Measurements from ENCODE around the gene PHOSPHO1.
"Not testable (repeated sequence)": the region's sequence is repeated elsewhere in the genome, so short reads cannot be mapped to it uniquely, and the experiment has no call there.

PHOSPHO1 gene

GRCh38 chr17:49230636-49231562 lies at the start of gene PHOSPHO1:
Gene PHOSPHO1, minus strand, starts transcription at chr17:49230787. Its CDS starts 4,096 bp downstream, at chr17:49226691.
- peak; percentile 48 to 58 for DNase-seq (ENCODE audit: low read depth in 2 of 2)

- no peak for DNase-seq (ENCODE audit: low read depth in 2 of 2)
Measured at GRCh38 chr17:49280061-49280460, 49.5 kb upstream of the PHOSPHO1 start.

GRCh38 chr17:49279263-49280015 lies 48.9 kb upstream of the PHOSPHO1 start:
- not testable (repeated sequence) for DNase-seq (ENCODE audit: low read depth in 2 of 2)

- no peak for DNase-seq (ENCODE audit: low read depth in 2 of 2)
Measured at GRCh38 chr17:49278076-49278475, 47.5 kb upstream of the PHOSPHO1 start.

- no peak for DNase-seq (ENCODE audit: low read depth in 2 of 2)
Measured at GRCh38 chr17:49277638-49278037, 47.1 kb upstream of the PHOSPHO1 start.

- DNase-seq (ENCODE audit: low read depth in 2 of 2) = not testable (repeated sequence)
Measured at GRCh38 chr17:49275981-49276380, 45.4 kb upstream of the PHOSPHO1 start.

- no peak for DNase-seq (ENCODE audit: low read depth in 2 of 2)
Measured at GRCh38 chr17:49269356-49269755, 38.8 kb upstream of the PHOSPHO1 start.

- no peak for DNase-seq (ENCODE audit: low read depth in 2 of 2)
Measured at GRCh38 chr17:49267912-49268311, 37.3 kb upstream of the PHOSPHO1 start.

- no peak for DNase-seq (ENCODE audit: low read depth in 2 of 2)
Measured at GRCh38 chr17:49266233-49266632, 35.6 kb upstream of the PHOSPHO1 start.

GRCh38 chr17:49261540-49261939 lies 31.0 kb upstream of the PHOSPHO1 start:
- not testable (repeated sequence) for DNase-seq (ENCODE audit: low read depth in 2 of 2)

GRCh38 chr17:49260817-49261291 lies 30.3 kb upstream of the PHOSPHO1 start:
- DNase-seq (ENCODE audit: low read depth in 2 of 2) = peak; percentile 43 to 47

GRCh38 chr17:49260011-49260816 lies 29.6 kb upstream of the PHOSPHO1 start:
- peak; percentile 17 to 18 for DNase-seq (ENCODE audit: low read depth in 2 of 2)

GRCh38 chr17:49259663-49260010 lies 29.1 kb upstream of the PHOSPHO1 start:
- no peak for DNase-seq (ENCODE audit: low read depth in 2 of 2)

GRCh38 chr17:49258394-49258793 lies 27.8 kb upstream of the PHOSPHO1 start:
- DNase-seq (ENCODE audit: low read depth in 2 of 2) = no peak

- DNase-seq (ENCODE audit: low read depth in 2 of 2) = no peak
Measured at GRCh38 chr17:49255125-49255524, 24.5 kb upstream of the PHOSPHO1 start.

- no peak for DNase-seq (ENCODE audit: low read depth in 2 of 2)
Measured at GRCh38 chr17:49254066-49254465, 23.5 kb upstream of the PHOSPHO1 start.

- DNase-seq (ENCODE audit: low read depth in 2 of 2) = no peak
Measured at GRCh38 chr17:49252148-49252695, 21.6 kb upstream of the PHOSPHO1 start.

GRCh38 chr17:49249890-49250522 lies 19.4 kb upstream of the PHOSPHO1 start:
- DNase-seq (ENCODE audit: low read depth in 2 of 2) = no peak

GRCh38 chr17:49249292-49249794 lies 18.8 kb upstream of the PHOSPHO1 start:
- DNase-seq (ENCODE audit: low read depth in 2 of 2) = no peak

GRCh38 chr17:49247944-49248343 lies 17.4 kb upstream of the PHOSPHO1 start:
- DNase-seq (ENCODE audit: low read depth in 2 of 2) = no peak

GRCh38 chr17:49244839-49245238 lies 14.3 kb upstream of the PHOSPHO1 start:
- DNase-seq (ENCODE audit: low read depth in 2 of 2) = no peak
